BJ (cell line): Measurements from ENCODE around the gene ADA. TPM values are rescaled to one million over a fixed set of nuclear protein-coding genes. Genes with fewer than 3 reads are reported as not detected.

Experiments used
- CTCF ChIA-PET: fragments of 350-600 bp; formaldehyde crosslinking; extraction: SDS; loops from one replicate; lab custom pipeline; 2021; ENCODE audit warnings: antibody characterized with exemption, inconsistent platforms; lab: Yijun Ruan, JAX
- POLR2A ChIA-PET: fragments of 300-600 bp; sonication (Branson Sonifier 250); formaldehyde crosslinking; extraction: SDS; loops from one replicate; lab custom pipeline; 2021; ENCODE audit warnings: antibody characterized with exemption; lab: Charles Lee
- DNase-seq: peaks from one replicate; pipeline ENCODE4 v3.0.0-alpha.2; 2011; ENCODE audit warnings: low read depth
- H3K27me3 ChIP-seq: 2 replicates; pipeline ENCODE4 v1.6.0; 2011; ENCODE audit warnings: low read length; ENCODE audit not compliant: control insufficient read depth, insufficient read depth
- H3K36me3 ChIP-seq: 2 replicates; pipeline ENCODE4 v1.5.1; 2011; ENCODE audit warnings: low read length; ENCODE audit not compliant: control insufficient read depth, insufficient read depth
- H3K4me3 ChIP-seq: 2 replicates; pipeline ENCODE4 v1.5.1; 2011; ENCODE audit warnings: low read depth, mild to moderate bottlenecking, control low read depth, low read length
- polyA plus RNA-seq: library from polyadenylated mRNA; depleted of rRNA; stranded (reverse); fragments of >200 nt; gene quantifications from 2 replicates; pipeline ENCODE4 v1.2.3, GENCODE V29; 2011
- TF ChIP-seq, protein P1 (sequence below): IDR thresholded peaks from 2 replicates; pipeline ENCODE4 v1.5.1; 2011; ENCODE audit warnings: low read depth, mild to moderate bottlenecking, control low read depth, inconsistent platforms, low read length, moderate library complexity; ENCODE audit not compliant: insufficient read depth

Gene ADA
- polyA plus RNA-seq, 1 experiment, result 24.7 TPM

DNA sequence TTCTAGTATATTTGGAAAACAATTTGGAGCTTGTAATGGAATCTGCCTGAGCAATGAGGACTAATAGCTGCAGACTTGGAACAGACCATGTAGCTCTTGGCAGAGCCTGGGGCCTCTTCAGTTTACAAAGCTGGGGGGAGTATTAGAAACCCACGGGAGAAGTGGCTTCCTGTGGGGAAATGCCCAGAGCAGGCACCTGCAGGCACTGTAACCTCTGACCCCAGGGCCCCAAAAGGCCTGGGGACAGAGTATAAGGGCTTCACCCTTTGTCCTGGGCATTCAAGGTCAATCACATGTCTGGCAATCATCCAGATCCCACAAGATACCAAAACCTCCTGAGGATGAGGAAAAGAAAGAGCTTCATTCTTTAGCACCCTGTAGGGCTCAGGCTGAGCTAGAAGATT, 49.7 kb downstream of the ADA start:
- TF ChIP-seq, protein P1, sequence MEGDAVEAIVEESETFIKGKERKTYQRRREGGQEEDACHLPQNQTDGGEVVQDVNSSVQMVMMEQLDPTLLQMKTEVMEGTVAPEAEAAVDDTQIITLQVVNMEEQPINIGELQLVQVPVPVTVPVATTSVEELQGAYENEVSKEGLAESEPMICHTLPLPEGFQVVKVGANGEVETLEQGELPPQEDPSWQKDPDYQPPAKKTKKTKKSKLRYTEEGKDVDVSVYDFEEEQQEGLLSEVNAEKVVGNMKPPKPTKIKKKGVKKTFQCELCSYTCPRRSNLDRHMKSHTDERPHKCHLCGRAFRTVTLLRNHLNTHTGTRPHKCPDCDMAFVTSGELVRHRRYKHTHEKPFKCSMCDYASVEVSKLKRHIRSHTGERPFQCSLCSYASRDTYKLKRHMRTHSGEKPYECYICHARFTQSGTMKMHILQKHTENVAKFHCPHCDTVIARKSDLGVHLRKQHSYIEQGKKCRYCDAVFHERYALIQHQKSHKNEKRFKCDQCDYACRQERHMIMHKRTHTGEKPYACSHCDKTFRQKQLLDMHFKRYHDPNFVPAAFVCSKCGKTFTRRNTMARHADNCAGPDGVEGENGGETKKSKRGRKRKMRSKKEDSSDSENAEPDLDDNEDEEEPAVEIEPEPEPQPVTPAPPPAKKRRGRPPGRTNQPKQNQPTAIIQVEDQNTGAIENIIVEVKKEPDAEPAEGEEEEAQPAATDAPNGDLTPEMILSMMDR, result no peak
- peak; percentile 40 for DNase-seq
- H3K36me3 ChIP-seq, result peaks cover under 1% of the 10 kb centered on the region; the same call in 1 of the 2 replicates
- POLR2A ChIA-PET, result interaction anchor here (0.6 kb wide), 1 partner anchor 47 kb away, joined by 3 read pairs; no protein-coding TSS in a partner anchor
- no peak overlapping the region for H3K4me3 ChIP-seq
- H3K27me3 ChIP-seq, result no peaks in the 10 kb centered on the region
- CTCF ChIA-PET, result interaction anchor here (0.6 to 0.7 kb wide), 3 partner anchors 40 to 388 kb away, joined by 3 read pairs; no protein-coding TSS in a partner anchor

- Histone ChIP-seq H3K27me3 (no peaks in the 10 kb centered on the region), H3K4me3 (no peak overlapping the region), H3K36me3 (peaks cover 5% of the 10 kb centered on the region)
- TF ChIP-seq, protein P1, result no peak
- ChIA-PET CTCF (no interaction called here), POLR2A (no interaction called here)
- no peak for DNase-seq
Observed at GRCh38 chr20:44601236-44601671, 50.2 kb downstream of the ADA start.

GRCh38 chr20:44600758-44601201, 50.7 kb downstream of the ADA start:
- no peaks in the 10 kb centered on the region for H3K27me3 ChIP-seq
- TF ChIP-seq, protein P1, result no peak
- H3K36me3 ChIP-seq, result peaks cover 5% of the 10 kb centered on the region
- ChIA-PET POLR2A (no interaction called here), CTCF (no interaction called here)
- no peak for DNase-seq
- no peak overlapping the region for H3K4me3 ChIP-seq

GRCh38 chr20:44600301-44600700, 51.2 kb downstream of the ADA start:
- POLR2A ChIA-PET, result no interaction called here
- CTCF ChIA-PET, result interaction anchor here (0.6 kb wide), 1 partner anchor 762 kb away, joined by 3 read pairs; no protein-coding TSS in a partner anchor
- DNase-seq, result no peak
- peaks cover 5% of the 10 kb centered on the region for H3K36me3 ChIP-seq
- no peaks in the 10 kb centered on the region for H3K27me3 ChIP-seq
- H3K4me3 ChIP-seq, result no peak overlapping the region
- TF ChIP-seq, protein P1, result no peak

DNA sequence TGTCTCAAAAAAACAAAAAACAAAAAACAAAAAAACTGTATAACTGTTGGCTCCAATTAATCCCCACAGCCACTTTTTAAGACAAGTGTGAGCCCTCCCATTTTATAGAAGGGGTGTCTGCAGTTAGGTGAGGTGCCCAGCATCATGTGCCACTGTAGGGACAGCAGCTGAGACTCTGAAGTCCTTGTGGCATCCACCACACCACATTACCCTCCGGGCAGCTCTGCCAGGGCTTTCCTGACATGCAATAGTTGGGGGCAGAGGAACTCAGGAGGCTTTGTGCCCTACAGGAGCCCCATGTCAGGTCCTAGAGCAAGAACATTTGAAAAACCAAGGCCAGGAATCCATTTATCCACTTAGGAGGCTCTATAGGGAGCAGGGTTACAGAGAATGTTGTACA, 51.8 kb downstream of the ADA start:
- DNase-seq, result no peak
- ChIA-PET POLR2A (no interaction called here), CTCF (interaction anchor here (0.6 to 1.2 kb wide), 2 partner anchors 44 to 763 kb away, joined by 3 to 4 read pairs; no protein-coding TSS in a partner anchor)
- H3K4me3 ChIP-seq, result no peak overlapping the region
- H3K27me3 ChIP-seq, result no peaks in the 10 kb centered on the region
- peaks cover 5% of the 10 kb centered on the region for H3K36me3 ChIP-seq
- TF ChIP-seq, protein P1, result no peak
